Smooth muscle cell (in vitro differentiated cells): ENCODE results near the gene CCDC146. TPM values are rescaled to one million over a fixed set of nuclear protein-coding genes. Genes with fewer than 3 reads are reported as not detected.

Experiments used
- DNase-seq: peaks from one replicate; lab custom pipeline; 2025; ENCODE audit not compliant: unreplicated experiment; lab: John Stamatoyannopoulos, UW
- H2AFZ ChIP-seq: fragments of 200-600 bp; sonication (generic); 2 replicates; pipeline ENCODE4 v1.6.0; 2016; ENCODE audit warnings: antibody characterized with exemption, low read depth, mild to moderate bottlenecking
- H3F3A ChIP-seq: fragments of 200-600 bp; sonication (generic); 2 replicates; pipeline ENCODE4 v1.6.0; 2017; ENCODE audit warnings: antibody characterized with exemption, low read depth
- H3K27ac ChIP-seq: fragments of 200-600 bp; sonication (generic); 2 replicates; pipeline ENCODE4 v1.5.1; 2016; ENCODE audit warnings: low read depth, mild to moderate bottlenecking
- H3K27me3 ChIP-seq: fragments of 200-600 bp; sonication (generic); 2 replicates; pipeline ENCODE4 v1.6.1; 2016; ENCODE audit warnings: low read depth, mild to moderate bottlenecking
- H3K36me3 ChIP-seq: fragments of 200-600 bp; sonication (generic); 2 replicates; pipeline ENCODE4 v1.5.1; 2016; ENCODE audit warnings: low read depth
- H3K4me1 ChIP-seq: fragments of 200-600 bp; sonication (generic); 2 replicates; pipeline ENCODE4 v1.5.1; 2016; ENCODE audit warnings: low read depth
- H3K4me2 ChIP-seq: fragments of 200-600 bp; sonication (generic); 2 replicates; pipeline ENCODE4 v1.6.0; 2016; ENCODE audit warnings: mild to moderate bottlenecking
- H3K4me3 ChIP-seq: fragments of 200-600 bp; sonication (generic); 2 replicates; pipeline ENCODE4 v1.5.1; 2016; ENCODE audit warnings: mild to moderate bottlenecking
- H3K79me2 ChIP-seq: fragments of 200-600 bp; sonication (generic); 2 replicates; pipeline ENCODE4 v1.6.0; 2016; ENCODE audit warnings: low read depth, mild to moderate bottlenecking
- H3K9ac ChIP-seq: fragments of 200-600 bp; sonication (generic); 2 replicates; pipeline ENCODE4 v1.6.0; 2016; ENCODE audit warnings: low read depth
- H3K9me3 ChIP-seq: fragments of 200-600 bp; sonication (generic); replicated peaks from 2 replicates; pipeline ENCODE4 v1.5.1; 2016; ENCODE audit warnings: low read depth
- H4K20me1 ChIP-seq: fragments of 200-600 bp; sonication (generic); 2 replicates; pipeline ENCODE4 v1.6.0; 2016; ENCODE audit warnings: low read depth
- WGBS: methylation state at CpG from one replicate; pipeline ENCODE4 v1.1.7; 2016; ENCODE audit warnings: low lambda C conversion rate; 5-methylcytosine and 5-hydroxymethylcytosine counted together
- polyA plus RNA-seq: library from polyadenylated mRNA; unstranded; fragments of >200 nt; fragmentation: Nextera tagmentation; extraction: Ambion mirVana; gene quantifications from 2 replicates; pipeline ENCODE4 v1.2.1, GENCODE V29; 2016
- total RNA-seq: library from RNA; depleted of rRNA; stranded (reverse); fragments of >200 nt; gene quantifications from 2 replicates; pipeline ENCODE4 v1.2.3, GENCODE V29; 2014
- TF ChIP-seq, protein P1 (sequence below): fragments of 200-600 bp; sonication (generic); IDR thresholded peaks from 2 replicates; pipeline ENCODE4 v1.5.1; 2017; ENCODE audit warnings: borderline replicate concordance, mild to moderate bottlenecking, antibody characterized with exemption; ENCODE audit not compliant: insufficient read depth, poor library complexity, severe bottlenecking

CCDC146 gene
- total and polyA plus RNA-seq, 2 experiments from 2014 or later = 0.77 to 7.3 TPM

DNA sequence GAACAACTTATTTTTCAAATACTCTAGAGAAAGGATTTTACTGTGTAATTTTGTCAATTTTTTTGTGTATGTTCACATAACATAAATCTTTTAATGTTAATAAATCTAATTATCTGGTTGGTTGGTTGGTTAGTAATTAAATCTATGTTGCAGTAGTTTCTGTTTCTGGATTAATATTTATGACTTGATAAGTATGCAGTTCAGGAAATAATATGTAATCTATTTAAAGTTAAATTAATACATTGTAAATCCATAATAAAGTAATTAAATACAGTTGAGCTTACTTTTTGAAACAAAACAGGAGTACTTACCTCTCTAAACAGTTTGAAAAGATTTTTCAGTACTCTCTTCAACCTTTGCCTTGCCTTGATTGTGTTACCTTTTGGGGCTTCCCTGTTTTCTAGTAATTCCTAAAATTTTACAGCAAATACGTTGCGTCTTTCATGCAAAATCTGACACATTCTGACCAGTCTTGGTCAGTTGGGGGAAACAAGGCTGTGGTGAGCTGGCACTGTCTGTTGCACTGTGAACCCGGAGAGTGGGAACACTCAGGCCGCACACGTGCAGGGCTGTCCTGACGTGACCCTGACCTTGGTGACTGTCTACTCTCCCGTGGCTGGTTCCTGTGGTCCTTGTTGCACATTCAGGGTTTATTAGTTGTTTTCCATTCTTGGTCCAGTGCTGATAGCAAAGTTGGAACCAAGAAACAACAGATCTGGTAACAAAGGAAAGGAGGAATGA lies 122.8 kb downstream of the CCDC146 start:
- H3K9me3 ChIP-seq = no peaks in the 10 kb centered on the region
- no peak overlapping the region for H3K9ac ChIP-seq
- no peak overlapping the region for H3K4me3 ChIP-seq
- TF ChIP-seq, protein P1, sequence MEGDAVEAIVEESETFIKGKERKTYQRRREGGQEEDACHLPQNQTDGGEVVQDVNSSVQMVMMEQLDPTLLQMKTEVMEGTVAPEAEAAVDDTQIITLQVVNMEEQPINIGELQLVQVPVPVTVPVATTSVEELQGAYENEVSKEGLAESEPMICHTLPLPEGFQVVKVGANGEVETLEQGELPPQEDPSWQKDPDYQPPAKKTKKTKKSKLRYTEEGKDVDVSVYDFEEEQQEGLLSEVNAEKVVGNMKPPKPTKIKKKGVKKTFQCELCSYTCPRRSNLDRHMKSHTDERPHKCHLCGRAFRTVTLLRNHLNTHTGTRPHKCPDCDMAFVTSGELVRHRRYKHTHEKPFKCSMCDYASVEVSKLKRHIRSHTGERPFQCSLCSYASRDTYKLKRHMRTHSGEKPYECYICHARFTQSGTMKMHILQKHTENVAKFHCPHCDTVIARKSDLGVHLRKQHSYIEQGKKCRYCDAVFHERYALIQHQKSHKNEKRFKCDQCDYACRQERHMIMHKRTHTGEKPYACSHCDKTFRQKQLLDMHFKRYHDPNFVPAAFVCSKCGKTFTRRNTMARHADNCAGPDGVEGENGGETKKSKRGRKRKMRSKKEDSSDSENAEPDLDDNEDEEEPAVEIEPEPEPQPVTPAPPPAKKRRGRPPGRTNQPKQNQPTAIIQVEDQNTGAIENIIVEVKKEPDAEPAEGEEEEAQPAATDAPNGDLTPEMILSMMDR = no peak
- H3K4me2 ChIP-seq = no peak overlapping the region
- H3F3A ChIP-seq = peaks cover 6% of the 10 kb centered on the region
- no peaks in the 10 kb centered on the region for H4K20me1 ChIP-seq
- 90% methylated on average over 7 of the region's 7 CpGs for WGBS
- H3K27ac ChIP-seq = no peak overlapping the region
- no peaks in the 10 kb centered on the region for H3K27me3 ChIP-seq
- no peaks in the 10 kb centered on the region for H3K79me2 ChIP-seq
- H3K36me3 ChIP-seq = no peaks in the 10 kb centered on the region
- peaks cover 24% of the 10 kb centered on the region for H3K4me1 ChIP-seq
- no peak overlapping the region for H2AFZ ChIP-seq
- no peak for DNase-seq

DNA sequence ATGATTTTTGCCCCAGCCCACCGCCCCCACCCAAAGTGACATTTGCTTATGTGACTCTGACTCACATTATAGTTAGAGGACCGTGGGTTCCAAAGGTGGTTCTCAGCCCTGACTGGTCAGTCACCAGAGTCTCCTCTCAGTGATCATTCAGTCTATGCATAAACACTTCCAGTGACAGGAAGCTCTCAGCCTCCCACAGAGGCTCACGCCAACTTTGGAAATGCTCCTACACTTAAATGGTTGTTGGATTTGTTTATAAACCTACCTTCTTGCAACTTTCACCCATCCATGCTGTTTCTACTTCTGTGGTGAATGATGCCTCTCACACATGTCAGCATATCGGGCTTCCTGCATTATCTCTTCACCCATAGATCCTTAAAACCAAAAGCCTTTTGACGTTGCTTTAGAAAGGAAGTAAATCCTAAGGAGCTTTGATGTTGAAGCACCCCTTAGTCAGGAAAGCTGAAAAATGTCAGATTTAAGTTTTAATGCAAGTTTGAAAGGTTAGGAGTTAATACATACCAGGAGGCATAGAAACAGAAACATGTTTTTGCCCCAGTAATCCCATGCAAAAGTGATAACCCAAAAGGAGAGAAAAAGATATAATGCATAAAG lies 123.7 kb downstream of the CCDC146 start:
- no peak for DNase-seq
- no peaks in the 10 kb centered on the region for H3K79me2 ChIP-seq
- no peaks in the 10 kb centered on the region for H3K36me3 ChIP-seq
- H3K4me1 ChIP-seq = peaks cover 24% of the 10 kb centered on the region
- WGBS = 34% methylated on average over 5 of the region's 5 CpGs
- TF ChIP-seq, protein P1 = no peak
- no peak overlapping the region for H2AFZ ChIP-seq
- H3K9ac ChIP-seq = no peak overlapping the region
- H3K4me3 ChIP-seq = no peak overlapping the region
- no peaks in the 10 kb centered on the region for H3K9me3 ChIP-seq
- H4K20me1 ChIP-seq = no peaks in the 10 kb centered on the region
- H3F3A ChIP-seq = peaks cover 6% of the 10 kb centered on the region
- H3K27me3 ChIP-seq = no peaks in the 10 kb centered on the region
- peak overlapping the region; percentile 33 for H3K4me2 ChIP-seq
- H3K27ac ChIP-seq = no peak overlapping the region

DNA sequence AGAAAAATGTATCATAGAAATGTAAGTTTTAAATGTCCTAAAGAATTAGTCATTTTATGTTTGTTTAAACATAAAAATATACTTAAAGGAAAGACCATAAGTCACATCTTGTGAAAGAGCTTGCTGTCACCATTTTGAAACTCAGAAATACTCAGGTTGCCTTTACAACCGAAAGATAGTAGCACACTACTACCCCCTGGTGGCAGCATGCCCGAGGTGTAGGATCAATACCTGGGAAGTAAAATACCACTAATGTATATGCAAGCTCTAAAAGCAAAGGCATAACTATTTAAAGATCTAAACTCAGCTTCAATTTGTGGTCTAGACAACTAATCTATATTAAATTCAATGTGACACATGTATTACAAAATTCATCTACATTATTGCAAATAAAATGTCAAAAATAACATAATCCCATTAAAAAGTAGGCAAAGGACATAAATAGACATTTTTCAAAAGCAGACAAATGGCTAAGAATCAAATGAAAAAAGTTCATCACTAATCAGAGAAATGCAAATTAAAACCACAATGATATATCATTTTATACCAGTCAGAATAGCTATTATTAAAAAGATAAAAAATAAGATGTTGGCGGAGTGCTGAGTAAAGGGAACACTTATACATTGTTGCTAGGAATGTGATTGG lies 124.9 kb downstream of the CCDC146 start:
- Histone ChIP-seq H3K79me2 (no peaks in the 10 kb centered on the region), H3K4me3 (no peak overlapping the region), H3K9ac (no peak overlapping the region), H2AFZ (no peak overlapping the region), H3F3A (peaks cover 6% of the 10 kb centered on the region), H3K4me2 (peak overlapping the region; percentile 33), H3K27ac (no peak overlapping the region), H4K20me1 (no peaks in the 10 kb centered on the region), H3K4me1 (peaks cover 17% of the 10 kb centered on the region), H3K36me3 (no peaks in the 10 kb centered on the region), H3K27me3 (no peaks in the 10 kb centered on the region), H3K9me3 (no peaks in the 10 kb centered on the region)
- WGBS = 33% methylated on average over 3 of the region's 3 CpGs
- TF ChIP-seq, protein P1 = peak; percentile 80
- no peak for DNase-seq
